HPDE6-E6E7 (cell line): Measurements from ENCODE around the gene PTPRE.

Experiments
- DNase-seq: peaks from one replicate; pipeline ENCODE4 v3.0.0; 2011; ENCODE audit warnings: missing footprints; ENCODE audit errors: extremely low spot score

PTPRE gene

DNA sequence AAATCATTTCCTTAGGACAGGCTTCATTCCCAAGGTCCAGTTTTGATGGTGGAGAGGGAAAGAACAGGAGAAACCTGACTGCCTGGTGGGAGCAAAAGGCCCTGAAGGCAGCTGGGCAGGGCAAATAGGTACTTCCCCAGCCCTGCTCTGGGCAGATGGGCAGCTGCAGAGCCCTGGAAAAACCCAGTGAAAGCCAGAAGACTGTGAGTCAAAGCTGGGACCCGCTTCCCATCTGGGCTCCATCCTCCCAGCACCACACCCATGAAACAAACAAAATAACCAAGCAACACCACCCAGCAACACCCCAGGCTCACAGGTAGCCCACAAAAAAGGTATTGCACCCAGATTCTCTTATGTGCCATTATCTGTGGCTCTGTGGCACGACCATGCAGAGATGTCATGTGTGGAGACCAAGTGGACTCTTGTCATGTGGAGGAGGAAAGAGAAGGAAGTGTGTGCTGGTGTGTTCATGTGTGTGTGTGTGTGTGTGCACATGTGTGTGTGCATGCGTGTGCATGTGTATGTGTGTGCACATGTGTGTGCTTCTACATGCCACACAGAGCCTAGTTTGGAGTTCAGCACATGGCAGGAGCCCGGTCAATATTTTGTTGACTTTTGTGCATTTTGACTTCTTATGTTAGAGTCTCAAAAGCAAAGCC is 24.0 kb upstream of the PTPRE start:
- no peak for DNase-seq

DNA sequence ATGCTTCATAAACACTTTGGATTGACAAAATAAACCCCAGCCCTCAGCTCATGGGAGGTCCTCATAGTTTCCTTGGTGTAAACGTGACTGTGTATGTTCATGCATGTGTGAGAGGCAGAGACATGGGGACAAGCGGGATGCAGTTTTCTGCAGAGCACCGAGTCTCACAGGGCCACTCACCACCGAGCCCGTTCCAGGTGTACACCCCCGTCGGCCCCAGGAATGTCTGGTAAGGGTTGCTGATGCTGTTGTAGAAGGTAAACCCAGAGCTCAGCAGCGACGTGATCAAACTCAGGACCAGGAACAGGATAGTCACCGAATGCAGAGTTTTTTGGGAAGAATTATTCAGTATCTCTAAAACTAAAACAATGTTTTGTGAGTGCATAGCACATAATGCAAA is 23.4 kb upstream of the PTPRE start:
- DNase-seq = no peak

DNA sequence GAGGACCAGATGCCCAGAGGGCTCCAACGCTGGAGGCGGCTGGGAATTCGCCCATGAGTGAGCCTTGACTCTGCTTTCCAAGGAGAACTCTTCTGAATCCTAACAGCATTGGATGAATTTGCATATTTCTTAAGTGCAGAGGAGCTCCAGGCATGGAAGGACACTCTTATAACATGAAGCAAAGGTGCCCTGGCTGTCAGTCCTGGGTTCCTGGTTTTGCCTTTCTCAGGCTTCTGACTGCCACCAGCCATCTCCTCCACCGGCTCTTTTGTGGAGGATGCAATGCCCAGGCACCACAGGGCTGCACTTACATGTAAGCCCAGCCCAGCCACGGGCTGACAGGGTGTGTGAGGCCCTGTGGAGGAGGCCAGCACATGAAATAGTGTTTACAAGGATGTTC is 22.4 kb upstream of the PTPRE start:
- no peak for DNase-seq

DNA sequence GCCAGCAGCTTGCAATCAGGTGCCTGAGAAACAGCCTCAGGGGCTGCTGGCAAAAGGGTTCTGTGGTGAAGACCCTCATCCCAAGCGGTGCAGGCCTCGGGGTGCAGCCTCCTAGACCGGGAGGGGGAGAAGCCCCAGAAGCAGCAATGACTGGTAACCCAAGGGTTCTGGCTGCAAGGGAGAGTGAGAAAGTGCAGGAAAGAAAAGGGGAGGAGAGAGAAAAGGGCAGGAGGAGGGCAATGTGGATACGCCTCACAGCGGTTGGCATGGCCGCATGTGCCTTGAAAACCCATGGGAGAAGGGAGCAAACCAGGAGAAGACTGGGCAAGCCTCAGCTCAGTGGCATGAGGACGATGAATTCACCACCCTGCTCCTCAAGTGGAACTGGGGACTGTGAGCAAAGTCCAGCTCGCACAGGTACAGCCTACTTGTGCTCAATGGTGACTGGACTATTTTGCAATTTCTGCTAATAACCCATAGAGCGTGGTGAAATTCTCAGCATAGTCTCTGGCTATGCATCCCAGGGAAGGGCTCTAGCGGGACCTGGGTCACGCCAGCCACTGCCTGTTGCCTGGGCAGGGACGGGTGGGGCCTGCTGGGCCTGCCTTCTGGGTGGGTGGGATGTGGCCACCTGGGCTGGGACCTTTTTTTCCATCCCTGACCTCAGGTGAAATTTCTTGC is 20.4 kb upstream of the PTPRE start:
- no peak for DNase-seq

DNA sequence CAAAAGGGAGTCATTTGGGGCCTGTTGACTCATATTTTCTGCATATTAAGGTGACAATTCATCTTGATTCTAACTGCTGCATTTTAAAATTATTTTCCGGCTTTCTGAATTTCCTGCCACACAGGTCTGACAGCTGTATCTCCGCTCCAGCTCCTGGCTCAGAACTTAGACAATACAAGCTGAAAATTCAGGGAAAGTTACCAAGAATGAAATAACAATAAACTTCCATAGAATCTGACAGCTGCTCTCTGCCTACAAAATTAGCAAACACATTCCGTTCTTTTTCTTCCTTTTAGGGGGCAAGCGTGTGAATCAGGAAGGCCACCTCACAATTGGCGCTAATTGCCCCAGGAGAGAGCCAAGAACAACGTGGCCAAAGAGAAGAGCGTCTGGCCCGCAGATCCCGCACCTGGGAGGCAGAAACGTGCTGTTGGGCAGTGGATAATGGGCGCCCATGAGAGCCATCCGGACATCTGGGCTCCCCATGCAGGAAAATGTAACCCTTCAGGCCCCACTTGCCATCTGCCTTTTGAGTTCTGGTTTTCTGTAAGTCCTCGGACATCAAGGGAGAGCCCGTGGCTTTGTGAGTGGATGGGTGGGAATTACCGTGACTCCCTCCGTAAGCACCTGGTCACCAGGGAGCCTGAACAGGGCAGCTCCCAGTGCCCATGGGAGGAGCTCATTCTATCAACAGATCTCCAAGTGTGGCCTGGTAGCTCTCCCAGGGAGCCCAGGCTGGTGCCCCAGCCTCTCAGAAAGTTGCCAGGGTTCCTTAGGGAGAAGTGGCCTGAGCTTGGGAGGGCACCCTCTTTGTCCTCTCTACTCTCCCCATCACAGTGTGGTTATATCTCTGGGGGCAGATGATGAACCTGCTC is 19.1 kb upstream of the PTPRE start:
- no peak for DNase-seq

DNA sequence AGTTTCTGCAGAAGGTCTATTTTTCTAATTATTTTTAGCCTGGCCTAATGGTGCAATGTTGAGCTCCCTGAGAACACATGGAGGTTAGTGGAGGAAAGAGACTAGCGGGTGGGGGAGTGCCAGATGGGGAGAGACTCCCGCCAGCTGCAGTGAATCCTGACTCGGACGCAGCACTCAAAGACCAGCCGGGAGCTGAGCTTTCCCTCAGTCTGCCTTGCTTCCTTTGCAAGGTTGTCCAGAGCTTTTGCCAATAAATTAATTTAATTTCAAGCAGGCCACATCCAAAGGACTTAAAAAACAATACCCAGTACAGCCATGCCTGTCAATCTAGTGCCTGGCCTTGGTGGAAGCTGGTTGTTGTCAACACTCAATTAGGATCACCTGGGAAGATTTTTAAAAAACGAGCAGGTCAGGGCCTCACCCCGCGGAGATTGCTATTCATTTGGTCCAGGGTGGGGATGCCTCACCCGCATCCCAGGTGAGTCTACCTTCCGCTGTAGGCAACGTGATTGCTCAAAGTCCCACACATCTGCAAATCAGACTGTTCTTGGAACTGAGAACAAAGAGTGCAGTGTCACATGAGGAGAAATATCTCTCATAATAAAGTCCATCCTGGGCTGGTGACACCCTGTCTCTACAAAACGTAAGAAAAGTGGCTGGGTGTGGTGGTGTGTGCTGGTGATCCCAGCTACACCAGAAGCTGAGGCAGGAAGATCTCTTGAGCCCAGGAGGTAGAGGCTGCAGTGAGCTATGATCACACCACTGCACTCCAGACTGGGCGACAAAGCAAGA is 18.2 kb upstream of the PTPRE start:
- DNase-seq = no peak

DNA sequence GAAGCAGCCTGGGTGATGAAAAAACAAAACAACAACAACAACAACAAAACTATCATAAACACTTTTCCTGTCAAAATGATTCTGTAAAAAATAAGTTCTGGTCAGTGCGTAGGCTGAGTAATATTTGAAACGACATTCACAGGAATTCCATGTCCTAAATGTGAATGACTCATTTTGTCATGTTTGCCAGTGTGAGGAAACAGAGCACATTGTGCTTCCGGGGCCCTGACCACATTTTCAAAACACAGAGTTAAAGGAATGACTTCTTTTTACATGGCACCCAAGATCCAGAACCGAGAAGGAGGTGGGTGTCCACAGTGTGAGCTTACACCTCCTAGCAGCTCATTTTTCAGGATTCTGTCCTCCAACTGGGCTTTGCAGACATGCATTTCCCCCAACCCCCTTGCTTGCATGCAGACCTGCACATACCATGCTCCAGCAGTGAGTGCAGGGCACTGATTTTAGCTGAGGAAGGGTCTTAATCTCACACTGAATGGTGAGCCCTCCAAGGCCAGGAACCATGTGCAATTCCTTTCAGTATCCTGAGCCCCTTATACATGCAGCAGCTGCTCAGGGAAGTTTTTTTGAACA is 17.2 kb upstream of the PTPRE start:
- DNase-seq = no peak

DNA sequence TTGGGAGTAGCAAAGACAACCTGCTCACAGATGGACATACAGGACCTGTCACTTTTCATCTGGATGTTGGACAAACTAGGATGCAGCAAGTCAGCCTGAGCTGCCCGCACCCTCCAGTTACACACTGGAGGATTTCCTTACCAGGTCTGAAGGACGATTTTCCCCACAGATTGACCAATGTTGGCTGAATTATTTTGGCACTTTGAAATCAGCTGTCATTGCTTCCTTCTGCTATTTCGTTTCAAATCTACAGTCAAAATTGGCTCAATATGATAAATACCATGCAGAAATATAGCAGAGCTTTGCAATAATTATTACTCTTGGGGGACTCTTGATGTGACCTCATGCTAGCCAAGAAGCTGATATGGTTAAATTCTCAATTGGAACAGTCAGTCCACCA is 16.7 kb upstream of the PTPRE start:
- DNase-seq = no peak

DNA sequence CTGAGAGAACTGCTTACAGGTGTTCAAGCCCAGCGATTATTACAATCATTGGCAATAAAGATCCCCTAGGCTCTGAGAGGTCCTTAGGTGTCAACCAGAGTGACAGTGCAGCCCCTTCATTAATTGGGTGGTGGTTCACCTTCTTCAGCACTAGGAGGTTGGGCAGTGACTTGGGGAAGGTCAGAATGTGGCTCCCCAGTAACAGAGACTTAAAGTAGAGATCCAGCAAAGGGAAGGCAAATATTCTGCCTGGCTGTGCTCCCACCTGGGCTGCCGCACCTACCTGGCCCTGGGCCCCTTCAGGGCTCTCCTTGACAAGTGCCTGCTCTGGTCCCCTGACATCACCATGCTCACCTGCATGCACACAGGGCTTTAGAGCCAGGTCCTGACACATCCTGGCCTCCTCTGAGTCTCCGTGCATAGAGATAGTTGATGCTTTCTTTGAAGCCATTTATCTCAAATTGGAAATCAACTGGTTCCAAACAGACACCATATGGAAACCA is 16.0 kb upstream of the PTPRE start:
- DNase-seq = no peak

DNA sequence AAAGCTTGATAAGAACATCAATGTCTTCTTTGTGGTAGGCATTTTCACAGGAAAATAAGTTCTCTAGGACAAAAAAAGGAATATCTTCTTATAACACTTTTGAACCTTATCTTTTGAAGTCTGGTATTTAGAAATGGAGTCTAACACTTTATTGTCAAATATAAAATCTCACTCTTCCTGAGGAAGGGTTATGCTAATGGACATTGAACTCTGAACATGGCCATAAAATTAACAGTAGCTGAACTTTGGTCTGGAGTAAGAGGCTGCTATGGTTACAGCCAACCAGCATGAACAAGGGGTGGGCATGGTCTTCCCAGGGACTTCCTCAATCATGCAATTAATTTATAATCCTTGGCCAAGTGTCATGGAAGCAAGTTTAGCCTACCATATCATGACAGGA is 14.2 kb upstream of the PTPRE start, which contains the start of gene CLRN3:
Gene CLRN3, minus strand, starts transcription at position 199 of the 400 bp plus-strand sequence. Its CDS starts 157 bp downstream, at position 42.
- no peak for DNase-seq

DNA sequence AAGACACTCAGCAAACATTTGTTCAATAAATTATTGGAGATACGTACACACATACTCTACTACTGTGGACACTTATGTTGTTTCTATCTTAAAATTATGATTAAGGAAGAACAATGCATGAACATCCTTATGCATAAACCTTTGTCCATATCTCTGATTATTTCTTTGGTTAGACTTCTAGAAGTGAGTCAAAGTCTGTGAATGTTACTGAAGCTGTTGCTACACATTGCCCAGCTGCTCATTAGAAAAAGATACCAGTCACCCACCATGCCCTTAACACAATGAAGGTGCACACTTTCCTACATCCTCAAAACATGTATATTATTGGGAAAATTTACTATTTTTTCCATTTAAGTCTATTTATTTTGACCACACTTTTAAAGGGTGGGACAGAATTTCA is 12.8 kb upstream of the PTPRE start:
- DNase-seq = no peak

DNA sequence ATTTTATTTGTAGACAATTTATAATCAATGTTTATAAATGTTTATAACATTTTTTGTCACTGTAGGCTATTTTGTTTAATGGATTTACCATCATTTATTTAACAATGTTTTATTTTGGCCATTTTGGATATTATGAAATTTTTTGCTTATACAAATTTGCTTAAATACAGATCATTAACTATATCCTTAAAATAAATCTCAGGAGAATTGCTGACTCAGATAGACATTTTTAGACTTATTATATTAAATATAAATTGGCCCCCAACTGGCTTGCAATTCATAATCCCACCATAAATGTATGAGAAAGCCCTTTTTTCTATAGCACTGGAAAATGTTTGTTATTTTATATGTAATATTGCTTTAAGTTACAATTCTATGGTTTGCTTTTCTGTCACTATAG is 10.3 kb upstream of the PTPRE start:
- no peak for DNase-seq

DNA sequence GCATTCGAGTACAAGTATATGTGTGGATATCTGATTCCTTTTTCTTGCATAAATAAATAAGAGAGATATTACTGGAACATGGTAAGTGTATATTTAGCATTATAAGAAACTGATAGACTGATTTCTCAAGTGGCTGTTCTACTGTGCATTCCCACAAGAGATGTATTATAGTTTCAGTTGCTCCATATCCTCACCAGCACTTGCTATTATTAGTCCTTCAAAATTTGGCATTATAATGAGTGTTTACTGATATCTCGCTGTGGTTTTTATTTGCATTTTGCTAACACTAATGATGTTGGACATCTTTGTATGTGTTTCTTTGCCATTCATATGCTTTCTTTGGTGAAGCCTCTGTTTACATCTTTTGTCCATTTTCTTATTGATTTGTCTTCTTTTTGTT is 9.7 kb upstream of the PTPRE start:
- DNase-seq = no peak

DNA sequence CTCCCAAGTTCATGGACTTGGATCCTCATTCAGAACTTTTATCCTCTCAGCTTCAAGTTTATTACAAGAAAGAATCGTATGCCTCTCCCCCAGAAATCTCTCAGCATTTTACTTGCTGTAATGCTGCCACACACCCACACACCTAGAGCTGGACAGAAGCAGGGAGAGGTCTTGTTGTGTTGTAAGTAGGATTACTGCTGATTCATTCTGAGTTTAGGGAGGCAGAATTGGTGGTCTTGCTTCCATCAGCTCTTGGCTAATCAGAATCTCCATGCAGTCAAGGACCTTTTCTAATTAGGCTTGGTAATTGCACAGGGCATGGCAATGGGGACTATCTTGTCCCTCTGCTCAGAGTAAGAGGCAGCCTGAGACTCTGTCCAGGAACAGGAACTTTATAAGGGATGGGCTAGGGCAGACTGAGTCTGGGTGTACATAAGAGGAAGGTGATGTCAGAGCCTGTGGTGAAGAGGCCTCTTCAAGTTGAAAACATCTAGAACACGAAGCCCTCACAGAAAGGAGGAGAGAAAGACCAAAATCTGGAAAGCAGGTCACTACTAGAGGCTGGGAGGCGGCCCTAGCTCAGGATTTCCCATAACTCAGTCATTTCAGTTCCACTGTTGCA is 7.0 kb upstream of the PTPRE start:
- no peak for DNase-seq

DNA sequence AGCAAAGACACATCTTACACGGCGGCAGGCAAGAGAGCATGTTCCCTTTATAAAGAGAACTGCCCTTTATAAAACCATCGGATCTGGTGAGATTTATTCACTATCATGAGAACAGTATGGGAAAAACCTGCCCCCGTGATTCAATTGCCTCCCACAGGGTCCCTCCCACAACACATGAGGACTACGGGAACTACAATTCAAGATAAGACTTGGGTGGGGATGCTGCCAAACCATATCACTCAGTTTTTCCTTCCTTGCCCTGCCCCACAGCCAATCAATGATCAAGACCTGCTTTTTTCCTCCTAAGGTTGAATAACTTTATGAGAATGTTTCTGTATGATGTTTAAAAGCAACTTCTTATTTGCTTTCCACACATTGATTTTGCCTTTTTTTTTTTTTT is 3.1 kb upstream of the PTPRE start:
- no peak for DNase-seq

DNA sequence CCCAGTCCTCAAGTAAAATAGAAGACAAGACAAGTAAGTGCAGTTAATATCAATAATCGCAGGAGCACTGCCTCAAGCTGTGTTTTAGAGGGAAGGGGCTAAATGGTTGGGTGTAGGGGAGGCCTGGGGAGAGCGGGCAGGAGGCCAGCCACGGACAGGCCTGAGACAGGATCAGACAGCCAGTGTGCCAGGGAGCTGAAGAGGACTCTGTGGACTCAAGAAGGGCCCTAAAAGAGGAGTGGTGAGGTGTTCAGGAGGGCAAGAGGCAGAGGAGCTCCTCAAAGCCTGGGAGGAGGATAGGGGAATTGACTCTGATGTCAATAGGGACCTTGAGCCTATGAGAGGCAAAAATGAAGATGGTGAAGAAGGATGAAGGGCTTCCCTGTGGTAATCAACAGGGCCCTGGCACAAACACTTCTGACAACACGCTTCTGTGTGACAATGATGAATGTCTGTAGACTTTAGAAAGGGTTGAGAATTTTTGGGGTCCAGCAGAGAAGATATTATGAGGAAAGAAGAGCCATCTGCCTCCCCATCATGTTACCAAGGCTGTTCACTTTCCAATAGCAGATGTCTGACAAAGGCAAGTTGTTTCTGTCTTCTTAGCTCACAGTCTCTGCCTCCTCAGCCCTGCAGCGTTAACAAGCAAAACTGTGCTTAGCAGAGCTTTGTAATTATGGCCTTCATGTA is 2.4 kb upstream of the PTPRE start:
- no peak for DNase-seq

DNA sequence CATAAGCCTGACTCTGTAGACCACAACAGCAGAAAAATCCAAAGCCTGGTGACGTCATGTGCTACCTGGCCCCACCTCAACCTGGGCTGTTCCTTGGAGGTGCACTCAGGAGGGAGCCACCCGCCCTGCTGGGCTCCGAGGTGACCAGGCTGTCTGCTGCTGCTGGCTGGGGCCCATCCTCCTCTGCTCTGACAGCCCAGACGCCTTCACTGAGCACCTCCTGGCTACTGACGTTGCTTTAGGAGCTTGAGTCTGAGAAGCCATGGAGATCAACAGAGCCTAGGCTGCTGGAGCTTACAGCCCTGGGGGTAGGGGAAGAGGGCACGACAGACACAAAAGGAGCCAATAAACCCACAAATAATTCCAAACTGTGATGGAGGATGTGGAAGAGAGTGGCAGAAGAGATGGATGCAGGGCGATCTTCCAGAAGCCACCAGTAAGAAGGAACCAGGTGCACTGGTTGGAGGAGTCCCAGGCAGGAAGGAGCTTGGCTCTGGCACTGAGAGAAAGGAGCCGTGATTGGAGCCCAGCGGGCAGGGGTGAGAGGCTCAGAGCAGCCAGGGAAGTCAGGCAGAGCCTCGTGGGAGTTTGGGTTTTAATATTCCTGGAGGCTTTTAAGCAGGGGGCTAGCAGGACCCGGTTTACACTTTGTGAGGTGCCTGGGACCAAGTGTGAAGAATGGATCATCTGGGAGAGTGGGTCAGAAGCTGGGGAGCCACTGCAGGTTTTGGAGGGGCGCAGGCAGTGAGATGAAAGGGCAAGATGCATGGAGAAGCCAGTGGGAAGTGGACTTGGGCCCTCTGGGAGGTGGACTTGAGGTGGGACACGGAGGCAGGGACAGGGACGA is 1.7 kb upstream of the PTPRE start:
- DNase-seq = no peak

DNA sequence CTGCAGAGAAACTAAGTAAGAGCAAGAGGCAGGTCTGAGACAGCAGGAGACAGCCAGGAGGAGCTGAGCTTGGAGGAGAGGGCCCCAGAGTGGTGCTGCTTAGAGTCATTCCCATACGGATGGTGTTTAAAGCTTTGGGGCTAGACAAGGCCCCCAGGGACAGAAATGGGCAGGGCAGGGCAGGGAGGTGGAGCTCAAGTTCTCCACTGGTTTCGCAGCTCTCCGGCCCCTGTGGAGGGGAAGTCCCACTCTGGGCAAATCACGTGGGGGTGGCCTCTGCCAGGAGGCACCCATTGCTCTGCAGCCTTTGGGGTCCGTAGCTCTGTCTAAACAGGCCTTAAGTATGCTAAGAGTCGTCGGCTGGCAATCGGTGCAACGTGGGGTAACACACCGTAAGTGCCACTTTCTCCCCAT is 1.0 kb upstream of the PTPRE start:
- no peak for DNase-seq

DNA sequence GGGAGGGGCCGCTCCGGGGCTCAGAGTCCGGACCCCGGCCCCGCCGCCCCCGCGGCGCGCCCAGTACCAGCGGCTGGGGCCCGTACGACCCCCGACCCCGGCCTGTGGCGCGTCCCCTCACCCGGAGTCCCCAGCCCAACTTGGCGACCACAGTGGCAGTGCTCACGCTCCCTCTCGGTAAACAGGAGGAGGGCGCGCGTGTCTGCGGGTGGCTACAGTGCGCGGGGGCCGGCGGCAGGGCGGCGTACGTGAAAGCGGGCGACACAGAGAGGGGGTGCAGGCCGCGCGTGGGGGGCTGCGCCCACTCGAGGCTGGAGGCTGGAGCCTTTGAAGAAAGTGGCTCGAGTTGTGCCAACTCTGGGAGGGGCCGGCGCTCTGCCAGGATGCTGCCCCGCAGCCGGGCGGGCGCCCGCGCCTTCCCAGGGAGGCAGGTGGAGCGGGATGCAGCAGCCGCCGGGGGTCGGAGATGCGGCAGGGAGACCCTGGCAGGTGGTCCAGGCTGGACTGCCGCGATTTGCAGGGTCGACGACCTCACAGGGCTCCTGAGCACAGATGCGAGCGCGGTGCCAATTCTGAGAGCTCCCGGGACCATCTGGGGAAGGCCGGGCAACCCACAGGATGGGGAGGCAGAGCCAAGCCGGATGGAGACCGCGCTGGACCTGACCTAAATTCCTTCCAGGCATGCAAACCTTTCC is 655 bp downstream of the PTPRE start:
- no peak for DNase-seq
